GM19043 (cell line): ENCODE results near the gene WDR5B.
"Not testable (repeated sequence)": the region's sequence is repeated elsewhere in the genome, so short reads cannot be mapped to it uniquely, and the experiment has no call there.

ENCODE experiments used
- ATAC-seq: cut with Tn5 transposase; IDR thresholded peaks from one replicate; pipeline ENCODE4 v1.9.1; 2021; ENCODE audit warnings: low read depth; ENCODE audit not compliant: unreplicated experiment

Gene WDR5B

GRCh38 chr3:122415762-122416654 is at the start of gene WDR5B:
Gene WDR5B (minus strand): TSS chr3:122416062. CDS start chr3:122415528, 534 bp downstream.
- ATAC-seq, result peak; percentile 83

- no peak for ATAC-seq
These were observed 48.8 kb upstream of the WDR5B start for GRCh38 chr3:122464659-122465058.

DNA sequence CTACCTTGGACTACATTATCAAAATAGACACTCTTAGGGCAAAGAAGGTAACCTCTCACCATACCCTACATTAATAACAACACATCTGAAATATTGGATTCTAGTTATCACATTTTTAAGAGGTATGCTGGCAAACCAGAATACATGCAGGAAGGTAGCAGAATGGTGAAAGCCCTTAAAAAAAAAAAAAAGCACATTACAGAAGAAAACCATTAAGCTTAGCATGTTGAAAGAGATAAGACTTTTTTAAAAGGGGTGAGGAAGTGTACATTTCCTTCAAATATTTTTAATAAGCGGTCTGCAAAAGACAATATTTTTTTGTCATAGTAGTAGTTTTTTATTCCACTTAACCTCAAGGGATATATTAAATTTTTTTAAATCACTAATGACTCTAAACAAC is 46.5 kb upstream of the WDR5B start:
- ATAC-seq, result no peak

DNA sequence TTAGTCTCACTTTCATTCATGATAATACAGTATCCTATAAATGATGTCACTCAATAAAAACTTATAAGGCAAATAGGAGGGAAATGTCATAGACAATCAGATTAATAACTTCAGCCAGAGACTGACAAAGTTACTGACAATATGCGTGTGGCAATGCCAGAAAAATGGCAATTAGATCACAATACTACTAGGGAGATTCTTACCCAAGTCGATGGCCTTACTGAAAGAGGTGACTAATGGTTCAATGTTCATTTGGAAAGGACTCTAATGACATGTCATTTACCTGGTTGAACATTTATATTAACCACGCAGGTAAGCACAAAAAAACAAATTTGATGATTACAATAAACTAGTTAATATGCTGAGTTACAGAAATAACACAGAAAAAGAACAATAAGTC is 45.9 kb upstream of the WDR5B start:
- no peak for ATAC-seq

DNA sequence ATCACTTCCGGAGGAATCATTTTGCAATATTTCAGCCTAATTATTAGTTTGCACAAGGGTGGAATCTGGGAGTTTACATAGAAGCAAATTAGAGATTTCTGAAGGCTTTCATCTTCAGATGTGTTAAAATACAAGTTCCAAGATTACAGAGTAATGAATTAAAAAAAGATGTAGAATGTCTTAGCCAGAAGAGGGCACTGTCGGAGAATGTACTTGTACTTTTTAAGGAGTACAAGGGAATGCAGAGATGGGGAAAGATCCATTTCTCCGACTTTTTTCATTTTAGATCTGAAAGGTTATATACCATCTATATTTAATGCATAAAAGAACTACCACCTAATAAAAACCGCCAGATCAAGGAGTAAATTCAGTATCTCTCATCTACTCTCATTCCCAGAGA is 43.1 kb upstream of the WDR5B start:
- ATAC-seq, result no peak

GRCh38 chr3:122457706-122458105 is 41.8 kb upstream of the WDR5B start:
- ATAC-seq, result no peak

DNA sequence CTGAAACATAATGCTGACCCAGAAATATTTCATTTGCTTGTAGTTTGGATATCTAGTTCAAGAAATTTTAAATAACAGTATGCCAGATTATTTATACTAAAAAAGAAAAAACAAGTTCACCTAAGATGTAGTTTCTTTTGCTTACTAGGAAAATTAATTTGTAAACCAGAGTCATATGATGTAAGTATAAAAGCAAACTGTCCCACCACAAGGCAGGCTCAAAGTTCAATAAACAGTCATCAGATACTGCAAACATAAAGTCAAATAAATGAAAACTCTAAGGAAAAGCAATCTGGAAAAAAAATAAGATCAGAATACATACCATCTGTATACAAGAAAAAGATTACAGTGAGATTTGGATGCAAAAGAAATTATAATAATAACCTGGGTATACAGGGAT is 40.2 kb upstream of the WDR5B start:
- ATAC-seq, result no peak

GRCh38 chr3:122451371-122451770 is 35.5 kb upstream of the WDR5B start:
- ATAC-seq, result no peak

DNA sequence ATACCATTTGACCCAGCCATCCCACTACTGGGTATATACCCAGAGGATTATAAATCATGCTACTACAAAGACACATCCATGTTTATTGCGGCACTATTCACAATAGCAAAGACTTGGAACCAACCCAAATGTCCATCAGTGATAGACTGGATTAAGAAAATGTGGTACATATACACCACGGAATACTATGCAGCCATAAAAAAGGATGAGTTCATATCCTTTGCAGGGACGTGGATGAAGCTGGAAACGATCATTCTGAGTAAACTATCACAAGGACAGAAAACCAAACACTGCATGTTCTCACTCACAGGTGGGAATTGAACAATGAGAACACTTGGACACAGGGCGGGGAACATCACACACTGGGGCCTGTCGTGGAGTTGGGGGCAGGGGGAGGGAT is 32.4 kb upstream of the WDR5B start:
- not testable (repeated sequence) for ATAC-seq

DNA sequence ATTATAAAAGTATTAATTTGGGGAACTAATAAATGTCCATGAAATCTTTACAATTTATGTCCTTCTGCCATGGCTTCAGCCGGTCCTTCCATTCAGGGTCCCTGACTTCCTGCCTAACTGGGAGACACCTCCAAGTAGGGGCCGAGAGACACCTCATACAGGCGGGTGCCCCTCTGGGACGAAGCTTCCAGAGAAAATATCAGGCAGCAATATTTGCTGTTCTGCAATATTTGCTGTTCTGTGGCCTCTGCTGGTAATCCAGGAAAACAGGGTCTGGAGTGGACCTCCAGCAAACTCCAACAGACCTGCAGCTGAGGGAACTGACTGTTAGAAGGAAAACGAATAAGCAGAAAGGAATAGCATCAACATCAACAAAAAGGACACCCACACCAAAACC is 28.6 kb upstream of the WDR5B start:
- not testable (repeated sequence) for ATAC-seq

DNA sequence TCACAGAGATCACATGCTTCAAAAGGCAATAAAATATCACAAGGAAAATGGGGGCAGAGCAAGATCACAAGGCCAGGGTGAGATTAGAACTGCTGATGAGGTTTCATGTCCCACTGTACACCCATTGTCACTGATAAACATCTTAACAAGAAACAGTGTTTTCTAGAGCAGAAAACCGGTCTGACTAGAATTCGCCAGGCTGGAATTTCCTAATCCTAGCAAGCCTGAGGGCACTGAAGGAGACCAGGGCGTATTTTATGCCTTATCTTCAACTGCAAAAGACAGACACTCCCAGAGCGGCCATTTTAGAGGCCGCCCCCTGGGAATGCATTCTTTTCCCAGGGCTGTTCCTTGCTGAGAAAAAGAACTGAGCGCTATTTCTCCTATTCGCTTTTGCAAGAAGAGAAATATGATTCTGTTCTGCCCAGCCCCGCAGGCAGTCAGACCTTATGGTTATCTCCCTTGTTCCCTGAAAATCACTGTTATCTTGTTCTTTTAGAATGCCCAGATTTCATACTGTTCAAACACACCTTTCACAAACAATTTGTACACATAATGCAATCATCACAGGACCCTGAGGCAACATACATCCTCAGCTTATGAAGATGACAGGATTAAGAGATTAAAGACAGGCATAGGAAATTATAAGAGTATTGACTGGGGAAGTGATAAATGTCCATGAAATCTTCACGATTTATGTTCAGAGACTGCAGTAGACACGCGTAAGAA is 28.1 kb upstream of the WDR5B start:
- not testable (repeated sequence) for ATAC-seq

GRCh38 chr3:122443090-122443489 is 27.2 kb upstream of the WDR5B start:
- no peak for ATAC-seq

- ATAC-seq, result no peak
These were observed 20.1 kb upstream of the WDR5B start for GRCh38 chr3:122435950-122436349.

DNA sequence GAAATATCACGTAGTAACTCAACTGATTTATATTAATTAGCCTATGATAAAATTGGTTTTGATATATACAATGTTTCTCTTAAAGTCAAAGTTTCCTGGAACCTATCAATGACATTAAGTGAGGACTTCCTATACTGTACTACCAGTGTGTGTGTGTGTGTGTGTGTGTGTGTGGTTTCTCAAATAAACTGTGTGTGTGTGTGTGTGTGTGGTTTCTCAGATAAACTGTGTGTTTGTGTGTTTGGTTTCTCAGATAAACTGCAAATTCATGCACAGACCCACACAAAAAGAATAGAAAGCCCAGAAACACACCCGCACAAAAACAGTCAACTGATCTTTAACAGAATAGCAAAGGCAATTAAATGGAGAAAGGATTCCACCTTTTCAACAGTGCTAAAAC is 14.5 kb upstream of the WDR5B start:
- ATAC-seq, result no peak

- no peak for ATAC-seq
These were observed 12.1 kb upstream of the WDR5B start for GRCh38 chr3:122427857-122428471.

GRCh38 chr3:122421836-122422235 is 6.0 kb upstream of the WDR5B start:
- no peak for ATAC-seq

DNA sequence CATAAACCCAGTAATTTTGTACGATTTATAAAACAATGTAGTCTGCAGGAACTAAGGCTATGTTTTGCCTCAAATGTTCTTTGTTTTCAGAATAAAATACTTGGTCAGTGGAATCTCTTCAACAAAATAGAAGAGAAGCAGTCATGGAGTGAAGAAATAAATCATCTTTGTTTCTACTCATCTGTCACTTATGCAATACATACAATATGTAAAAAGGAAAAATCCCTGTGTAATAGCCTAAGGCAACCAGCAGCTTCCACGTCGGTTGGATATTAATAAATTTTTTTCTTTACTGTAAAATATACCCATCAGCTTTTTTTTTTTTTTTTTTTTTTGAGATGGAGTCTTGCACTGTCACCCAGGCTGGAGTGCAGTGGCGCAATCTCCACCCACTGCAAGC is 5.2 kb upstream of the WDR5B start:
- ATAC-seq, result no peak

- no peak for ATAC-seq
These were observed 1.1 kb upstream of the WDR5B start for GRCh38 chr3:122416966-122417365.

DNA sequence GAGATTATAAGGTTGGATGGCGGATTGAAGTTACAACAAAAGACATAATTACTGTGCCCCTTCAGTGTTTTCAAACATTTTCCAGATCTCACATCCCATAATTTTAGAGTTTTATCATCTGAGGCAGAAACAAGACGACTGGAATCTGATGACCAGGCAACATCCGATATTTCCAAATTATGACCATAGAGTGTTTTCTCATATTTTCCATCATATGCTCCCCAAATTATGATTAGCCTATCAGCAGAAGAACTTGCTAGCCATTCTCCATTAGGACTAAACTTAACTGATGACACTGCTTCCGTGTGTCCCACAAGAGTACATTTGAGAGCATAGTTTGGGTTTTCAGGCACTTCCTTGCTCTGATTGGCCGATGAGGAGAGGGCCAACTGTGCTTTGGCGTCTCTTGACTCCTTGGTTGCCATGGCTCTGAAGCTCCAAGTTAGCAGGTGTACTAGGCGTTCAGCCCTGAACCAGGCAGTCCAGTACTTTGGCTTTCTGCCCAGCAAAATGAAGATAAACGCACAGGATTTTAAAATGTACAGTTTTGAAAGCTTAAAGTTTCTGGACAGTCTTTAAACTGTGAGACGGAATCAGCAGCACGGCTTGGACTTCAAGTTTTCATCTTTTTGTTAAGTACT is 638 bp downstream of the WDR5B start:
- ATAC-seq, result peak; percentile 43

DNA sequence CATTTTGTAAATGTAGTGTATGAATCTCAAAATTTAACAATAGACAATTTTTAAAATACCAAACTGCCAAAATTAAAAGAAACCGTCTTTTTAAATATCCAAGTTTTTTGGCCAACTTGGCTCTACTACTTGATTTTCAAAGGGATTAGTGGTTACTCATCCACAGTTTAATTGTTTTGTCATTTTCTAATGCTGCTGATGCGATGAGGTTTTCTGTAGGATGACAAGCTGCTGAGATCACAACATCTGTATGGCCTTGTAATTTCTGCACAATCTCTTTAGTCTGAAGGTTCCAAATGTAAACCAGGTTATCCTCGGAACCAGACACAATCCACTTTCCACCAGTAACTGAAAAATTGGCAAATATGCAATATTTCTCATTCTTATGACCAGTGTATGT is 1.5 kb downstream of the WDR5B start:
- no peak for ATAC-seq

DNA sequence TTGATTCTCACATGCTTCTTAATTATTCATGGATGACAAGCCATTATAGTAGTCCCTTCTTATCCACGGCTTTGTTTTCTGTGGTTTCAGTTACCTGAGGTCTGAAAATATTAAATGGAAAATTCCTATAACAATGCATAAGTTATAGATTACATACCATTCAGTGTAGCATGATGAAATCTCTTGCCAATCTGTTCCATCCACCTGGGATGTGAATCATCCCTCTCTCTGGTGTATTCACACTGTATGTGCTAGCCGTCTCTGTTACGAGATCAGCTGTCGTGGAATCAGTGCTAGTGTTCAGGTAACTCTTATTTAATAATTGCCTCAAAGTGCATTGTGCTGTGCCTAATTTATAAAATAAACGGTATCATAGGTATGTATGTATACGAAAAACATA is 5.2 kb downstream of the WDR5B start:
- ATAC-seq, result no peak
